Esophagus muscularis mucosa (tissue), 4 donors: ENCODE measurements around the gene DDX17. TPM values are rescaled to one million over a fixed set of nuclear protein-coding genes. Genes with fewer than 3 reads are reported as not detected.

Experiments
- DNase-seq: peaks from one replicate; pipeline ENCODE4 v3.0.0-alpha.2; 2017; ENCODE audit errors: extremely low spot score
- H3K27ac ChIP-seq, 4 donors: fragments of 200-600 bp; sonication (generic); replicated peaks in 1 of 4; 1 replicate in 3 of 4; 2 replicates in 1 of 4; pipeline ENCODE4 v1.5.1; 2016 to 2019; ENCODE audit warnings: mild to moderate bottlenecking in 1 of 4
- H3K27me3 ChIP-seq, 4 donors: fragments of 200-600 bp; sonication (generic); one replicate each; pipeline versions ENCODE4 v1.5.1 to v1.6.0; 2016 to 2019
- H3K36me3 ChIP-seq, 4 donors: fragments of 200-600 bp; sonication (generic); one replicate each; pipeline ENCODE4 v1.5.1; 2016 to 2019
- H3K4me1 ChIP-seq, 4 donors: fragments of 200-600 bp; sonication (generic); one replicate each; pipeline ENCODE4 v1.5.1; 2016 to 2019
- H3K4me3 ChIP-seq, 4 donors: fragments of 200-600 bp; sonication (generic); 1 replicate in 2 of 4; 2 replicates in 2 of 4; pipeline ENCODE4 v1.5.1; 2016 to 2019; ENCODE audit warnings: mild to moderate bottlenecking in 4 of 4, moderate library complexity in 1 of 4
- H3K9me3 ChIP-seq, 4 donors: fragments of 200-600 bp; sonication (generic); 1 replicate in 3 of 4; 2 replicates in 1 of 4; pipeline ENCODE4 v1.5.1; 2016 to 2019
- EP300 ChIP-seq: sonication (generic); formaldehyde crosslinking; IDR thresholded peaks from one replicate; pipeline ENCODE4 v1.6.1; 2017; ENCODE audit warnings: antibody characterized with exemption
- POLR2A ChIP-seq: fragments of 450-650 bp; IDR thresholded peaks from one replicate; pipeline ENCODE4 v1.6.1; 2017; ENCODE audit warnings: antibody characterized with exemption, moderate library complexity, mild to moderate bottlenecking, low read depth
- POLR2AphosphoS5 ChIP-seq, 2 donors: sonication (generic); formaldehyde crosslinking; IDR thresholded peaks; one replicate each; pipeline ENCODE4 v1.6.1; 2017; ENCODE audit warnings: antibody characterized with exemption in 2 of 2
- WGBS: methylation state at CpG from one replicate; pipeline ENCODE4 v1.1.5; 2018; 5-methylcytosine and 5-hydroxymethylcytosine counted together
- intact Hi-C: fragments of 100-400 bp; cut with DNase I; formaldehyde crosslinking; loops from one replicate; pipeline ENCODE4 v1.15.1; 2023
- total RNA-seq, 4 donors: library from RNA; depleted of rRNA; stranded (reverse); fragments of >200 nt; gene quantifications; one replicate each; pipeline versions ENCODE4 v1.1.0 to v1.2.1, GENCODE V29; 2016
- TF ChIP-seq, protein P1 (sequence below), 3 experiments: fragments of 200-600 bp in 2 of 3; fragments of 450-650 bp in 1 of 3; sonication (generic) in 2 of 3; IDR thresholded peaks; one replicate each; pipeline ENCODE4 v1.5.1; 2017 to 2019; ENCODE audit warnings: antibody characterized with exemption in 3 of 3, mild to moderate bottlenecking in 2 of 3, moderate library complexity in 1 of 3

DDX17 gene
- total RNA-seq, 4 donors from 2014 or later = 327 to 1,333 (median 592) TPM

DNA sequence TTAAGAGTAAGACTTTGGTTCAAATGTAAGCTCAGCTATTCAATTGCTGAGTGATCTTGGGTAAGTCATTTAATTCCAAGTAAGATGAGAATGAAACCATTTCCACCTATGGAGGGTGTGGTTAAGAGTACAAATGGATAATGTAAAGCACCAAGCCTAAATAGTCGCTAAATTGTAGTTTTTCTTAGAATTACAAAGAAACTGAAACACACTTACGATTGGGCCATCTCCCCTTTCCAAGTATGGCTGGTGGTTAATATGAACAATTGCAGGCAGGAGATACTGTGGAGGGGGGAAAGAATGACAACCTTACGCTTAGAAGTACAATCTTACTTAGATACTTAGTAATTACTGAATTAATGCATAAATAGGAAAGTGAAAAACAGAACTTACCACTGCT is 8.2 kb downstream of the DDX17 start:
- Histone ChIP-seq H3K4me3 (no peak overlapping the region), H3K4me1 (peaks cover 33 to 78% (median 61%) of the 10 kb centered on the region in 4 donors)

DNA sequence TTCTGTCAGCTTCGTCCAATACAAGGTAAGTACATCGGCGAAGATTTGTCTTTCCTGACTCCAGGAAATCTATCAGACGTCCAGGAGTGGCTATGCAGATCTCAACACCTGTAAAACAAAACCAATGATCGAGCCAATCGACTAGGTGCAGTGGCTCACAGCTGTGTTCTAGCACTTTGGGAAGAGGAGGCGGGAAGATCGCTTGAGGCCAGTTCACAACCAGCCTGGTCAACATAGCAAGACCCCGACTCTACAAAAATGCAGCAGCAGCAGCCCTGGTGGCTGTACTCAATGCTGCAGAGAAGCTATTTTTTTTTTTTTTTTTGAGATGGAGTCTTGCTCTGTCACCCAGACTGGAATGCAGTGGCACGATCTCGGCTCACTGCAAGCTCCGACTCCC is 11.2 kb downstream of the DDX17 start:
- Histone ChIP-seq H3K4me3 (no peak overlapping the region), H3K27ac (no peak overlapping the region), H3K36me3 (peaks cover 98 to 100% (median 100%) of the 10 kb centered on the region in 4 donors), H3K27me3 (no peaks in the 10 kb centered on the region), H3K4me1 (peaks cover 36 to 79% (median 59%) of the 10 kb centered on the region in 4 donors), H3K9me3 (no peaks in the 10 kb centered on the region)
- TF ChIP-seq POLR2AphosphoS5 (IDR thresholded peaks at IDR 0.05) (no peak), POLR2A (no peak), EP300 (no peak)
- TF ChIP-seq, protein P1, sequence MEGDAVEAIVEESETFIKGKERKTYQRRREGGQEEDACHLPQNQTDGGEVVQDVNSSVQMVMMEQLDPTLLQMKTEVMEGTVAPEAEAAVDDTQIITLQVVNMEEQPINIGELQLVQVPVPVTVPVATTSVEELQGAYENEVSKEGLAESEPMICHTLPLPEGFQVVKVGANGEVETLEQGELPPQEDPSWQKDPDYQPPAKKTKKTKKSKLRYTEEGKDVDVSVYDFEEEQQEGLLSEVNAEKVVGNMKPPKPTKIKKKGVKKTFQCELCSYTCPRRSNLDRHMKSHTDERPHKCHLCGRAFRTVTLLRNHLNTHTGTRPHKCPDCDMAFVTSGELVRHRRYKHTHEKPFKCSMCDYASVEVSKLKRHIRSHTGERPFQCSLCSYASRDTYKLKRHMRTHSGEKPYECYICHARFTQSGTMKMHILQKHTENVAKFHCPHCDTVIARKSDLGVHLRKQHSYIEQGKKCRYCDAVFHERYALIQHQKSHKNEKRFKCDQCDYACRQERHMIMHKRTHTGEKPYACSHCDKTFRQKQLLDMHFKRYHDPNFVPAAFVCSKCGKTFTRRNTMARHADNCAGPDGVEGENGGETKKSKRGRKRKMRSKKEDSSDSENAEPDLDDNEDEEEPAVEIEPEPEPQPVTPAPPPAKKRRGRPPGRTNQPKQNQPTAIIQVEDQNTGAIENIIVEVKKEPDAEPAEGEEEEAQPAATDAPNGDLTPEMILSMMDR (IDR thresholded peaks at IDR 0.05) = no peak
- 91% methylated on average over 12 of the region's 12 CpGs for WGBS
- intact Hi-C loops = no loop called here
- DNase-seq = no peak

More for the DNA sequence above, 8.2 kb downstream of the DDX17 start:
- Histone ChIP-seq H3K36me3 (peaks cover 76 to 95% (median 87%) of the 10 kb centered on the region in 4 donors), H3K9me3 (no peaks in the 10 kb centered on the region), H3K27ac (no peak overlapping the region), H3K27me3 (no peaks in the 10 kb centered on the region)
- intact Hi-C loops = no loop called here
- WGBS = 83% methylated on average over 3 of the region's 3 CpGs
- DNase-seq = no peak
- no peak for TF ChIP-seq POLR2A

DNA sequence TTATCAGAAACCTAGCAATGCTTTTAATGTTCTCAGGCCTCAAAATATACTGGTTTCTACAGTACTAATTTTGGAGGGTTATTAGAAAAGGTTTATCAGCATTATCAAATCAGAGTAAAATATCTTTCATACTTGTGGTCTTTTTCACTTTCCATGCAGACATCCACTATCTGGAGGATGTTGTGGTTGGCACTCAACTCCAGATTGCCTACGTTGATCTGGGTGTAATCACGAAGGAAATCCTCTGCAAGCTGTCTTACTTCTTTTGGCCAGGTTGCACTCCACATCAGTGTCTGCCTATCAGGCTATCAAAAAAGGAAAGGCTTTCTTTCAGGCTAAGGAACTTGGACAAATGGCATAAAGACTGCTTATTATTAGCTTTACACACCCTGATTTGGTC is 11.6 kb downstream of the DDX17 start:
- intact Hi-C loops = no loop called here
- Histone ChIP-seq H3K9me3 (no peaks in the 10 kb centered on the region), H3K27me3 (no peaks in the 10 kb centered on the region), H3K27ac (no peak overlapping the region), H3K4me3 (no peak overlapping the region), H3K36me3 (peaks cover 98 to 100% (median 100%) of the 10 kb centered on the region in 4 donors), H3K4me1 (peaks cover 33 to 78% (median 59%) of the 10 kb centered on the region in 4 donors)
- DNase-seq = no peak
- 41% methylated on average over 2 of the region's 2 CpGs for WGBS
- TF ChIP-seq EP300 = no peak
- no peak for TF ChIP-seq POLR2AphosphoS5 (IDR thresholded peaks at IDR 0.05)
- TF ChIP-seq, protein P1 (IDR thresholded peaks at IDR 0.05) = no peak
- no peak for TF ChIP-seq POLR2A

DNA sequence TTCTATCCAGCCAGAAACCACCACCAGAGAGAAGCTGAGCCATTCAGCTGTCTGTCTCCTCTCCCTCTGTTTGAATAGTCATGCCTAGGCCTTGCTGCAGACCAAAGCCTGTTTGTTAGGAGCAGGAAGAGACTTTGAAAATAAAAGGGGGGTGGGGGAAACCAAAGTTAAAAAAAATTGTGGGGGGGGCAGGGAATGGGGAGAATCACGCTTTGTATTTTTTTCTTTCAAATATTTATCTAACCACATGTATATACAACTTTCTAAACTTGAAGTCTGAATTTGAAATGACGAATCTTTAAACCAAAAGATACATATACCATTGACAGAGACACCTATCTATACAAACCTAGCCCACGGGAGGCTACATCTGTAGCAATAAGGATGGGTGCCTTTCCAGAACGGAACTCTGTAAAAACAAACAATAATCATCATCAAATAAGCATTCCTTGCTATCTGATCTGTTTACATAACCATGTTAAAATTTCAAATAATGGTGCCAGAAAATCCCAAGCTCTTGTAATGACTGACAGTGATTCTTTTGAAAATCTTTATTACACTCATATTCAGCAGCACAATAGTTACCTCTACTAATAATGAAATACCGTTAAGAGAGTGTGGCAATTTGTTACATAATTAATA is 14.3 kb downstream of the DDX17 start:
- H3K27me3 ChIP-seq = no peaks in the 10 kb centered on the region
- H3K4me3 ChIP-seq = no peak overlapping the region
- peak overlapping the region; percentile 66 to 73 (median 72) for H3K27ac ChIP-seq
- DNase-seq = no peak
- H3K9me3 ChIP-seq = no peaks in the 10 kb centered on the region
- peaks cover 96 to 100% (median 100%) of the 10 kb centered on the region in 4 donors for H3K36me3 ChIP-seq
- intact Hi-C loops = no loop called here
- TF ChIP-seq EP300 (no peak), POLR2AphosphoS5 (IDR thresholded peaks at IDR 0.05) (no peak), POLR2A (no peak)
- TF ChIP-seq, protein P1 (IDR thresholded peaks at IDR 0.05) = no peak
- H3K4me1 ChIP-seq = peaks cover 25 to 76% (median 56%) of the 10 kb centered on the region in 4 donors
- WGBS = 42% methylated on average over 5 of the region's 5 CpGs

DNA sequence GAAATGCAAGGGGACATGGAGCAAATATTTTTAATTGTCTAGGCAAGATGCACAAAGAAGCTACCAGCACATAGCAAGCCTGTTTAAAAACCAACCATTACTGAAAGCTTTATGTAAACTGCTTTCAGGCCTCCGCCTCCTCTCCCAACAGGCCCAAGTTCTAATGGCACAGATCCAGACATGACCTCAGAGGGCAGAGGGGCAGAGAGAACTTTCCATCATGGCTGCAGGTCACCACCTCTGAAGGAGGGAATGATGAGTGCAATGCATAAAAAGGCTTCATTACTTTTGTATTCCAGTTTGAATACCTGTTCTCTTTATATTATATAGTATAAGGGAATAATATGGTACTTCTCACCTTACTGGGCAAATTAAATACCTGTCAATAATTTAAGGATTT is 15.2 kb downstream of the DDX17 start:
- Histone ChIP-seq H3K9me3 (no peaks in the 10 kb centered on the region), H3K4me3 (no peak overlapping the region), H3K4me1 (peaks cover 20 to 71% (median 58%) of the 10 kb centered on the region in 4 donors), H3K27me3 (no peaks in the 10 kb centered on the region), H3K27ac (peak overlapping the region; percentile 66 to 73 (median 72)), H3K36me3 (peaks cover 96 to 100% (median 100%) of the 10 kb centered on the region in 4 donors)
- TF ChIP-seq POLR2AphosphoS5 (IDR thresholded peaks at IDR 0.05) = peak; percentile 64 to 72
- TF ChIP-seq, protein P1 (IDR thresholded peaks at IDR 0.05) = no peak
- WGBS = 18% methylated on average over 1 of the region's 1 CpG
- intact Hi-C loops = no loop called here
- no peak for DNase-seq
